VCaP (cell line): ENCODE data around the gene SPATA3.

ENCODE experiments used
- H3K27ac ChIP-seq: fragments of 450-650 bp; 2 replicates; pipeline ENCODE4 v1.5.1; 2017
- TF ChIP-seq, protein P1 (sequence below): fragments of 450-650 bp; conservative IDR thresholded peaks from 2 replicates; pipeline ENCODE4 v1.5.1; 2017; ENCODE audit warnings: mild to moderate bottlenecking, moderate library complexity

The SPATA3 gene

GRCh38 chr2:230995821-230996220, at the start of gene SPATA3:
TSS of gene SPATA3 (plus strand) at chr2:230996121. CDS start at chr2:230996234, 113 bp downstream.
- TF ChIP-seq, protein P1, sequence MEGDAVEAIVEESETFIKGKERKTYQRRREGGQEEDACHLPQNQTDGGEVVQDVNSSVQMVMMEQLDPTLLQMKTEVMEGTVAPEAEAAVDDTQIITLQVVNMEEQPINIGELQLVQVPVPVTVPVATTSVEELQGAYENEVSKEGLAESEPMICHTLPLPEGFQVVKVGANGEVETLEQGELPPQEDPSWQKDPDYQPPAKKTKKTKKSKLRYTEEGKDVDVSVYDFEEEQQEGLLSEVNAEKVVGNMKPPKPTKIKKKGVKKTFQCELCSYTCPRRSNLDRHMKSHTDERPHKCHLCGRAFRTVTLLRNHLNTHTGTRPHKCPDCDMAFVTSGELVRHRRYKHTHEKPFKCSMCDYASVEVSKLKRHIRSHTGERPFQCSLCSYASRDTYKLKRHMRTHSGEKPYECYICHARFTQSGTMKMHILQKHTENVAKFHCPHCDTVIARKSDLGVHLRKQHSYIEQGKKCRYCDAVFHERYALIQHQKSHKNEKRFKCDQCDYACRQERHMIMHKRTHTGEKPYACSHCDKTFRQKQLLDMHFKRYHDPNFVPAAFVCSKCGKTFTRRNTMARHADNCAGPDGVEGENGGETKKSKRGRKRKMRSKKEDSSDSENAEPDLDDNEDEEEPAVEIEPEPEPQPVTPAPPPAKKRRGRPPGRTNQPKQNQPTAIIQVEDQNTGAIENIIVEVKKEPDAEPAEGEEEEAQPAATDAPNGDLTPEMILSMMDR, result no peak
- H3K27ac ChIP-seq, result no peak within 1 kb of the TSS

DNA sequence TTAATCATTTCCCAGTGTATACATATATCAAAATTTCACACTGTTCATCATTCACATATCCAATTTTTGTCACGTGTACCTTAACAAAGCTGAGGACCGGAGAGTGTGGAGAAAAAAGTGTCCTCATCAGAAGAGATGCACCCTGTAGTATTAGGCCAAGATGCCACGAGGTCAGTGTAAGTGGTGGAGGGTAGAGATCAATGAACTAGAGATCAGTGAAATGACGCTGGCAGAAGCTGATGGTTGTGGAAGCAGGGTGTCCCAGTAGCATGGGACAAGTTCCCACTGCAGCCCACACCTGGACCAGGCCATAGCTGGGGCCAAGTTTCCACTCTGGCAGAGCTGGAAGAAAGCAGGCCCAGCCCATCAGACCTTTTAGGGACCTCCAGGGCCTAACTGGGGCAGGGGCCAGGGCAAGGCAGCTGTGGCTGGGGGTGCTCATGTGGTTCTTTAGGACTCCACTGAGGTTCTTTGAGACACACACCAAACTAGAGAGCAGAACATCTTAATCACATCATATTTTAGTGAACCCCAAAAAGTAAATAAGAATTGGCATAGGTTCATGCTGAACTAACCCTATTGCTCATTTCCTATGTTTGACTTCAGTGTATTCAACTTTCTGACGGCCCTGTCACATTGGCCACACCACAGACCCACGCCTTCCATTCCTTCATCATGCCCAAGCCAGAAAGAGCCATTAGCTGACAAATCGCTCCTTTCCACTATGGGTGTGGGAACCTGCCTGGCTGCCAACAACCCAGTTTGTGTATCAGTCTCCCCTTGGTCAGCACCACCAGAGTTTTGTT, 49.3 kb upstream of the SPATA3 start:
- TF ChIP-seq, protein P1, result no peak
- H3K27ac ChIP-seq, result no peak overlapping the region

- TF ChIP-seq, protein P1, result no peak
- no peak overlapping the region for H3K27ac ChIP-seq
Observed at GRCh38 chr2:230947235-230947576, 48.7 kb upstream of the SPATA3 start.

DNA sequence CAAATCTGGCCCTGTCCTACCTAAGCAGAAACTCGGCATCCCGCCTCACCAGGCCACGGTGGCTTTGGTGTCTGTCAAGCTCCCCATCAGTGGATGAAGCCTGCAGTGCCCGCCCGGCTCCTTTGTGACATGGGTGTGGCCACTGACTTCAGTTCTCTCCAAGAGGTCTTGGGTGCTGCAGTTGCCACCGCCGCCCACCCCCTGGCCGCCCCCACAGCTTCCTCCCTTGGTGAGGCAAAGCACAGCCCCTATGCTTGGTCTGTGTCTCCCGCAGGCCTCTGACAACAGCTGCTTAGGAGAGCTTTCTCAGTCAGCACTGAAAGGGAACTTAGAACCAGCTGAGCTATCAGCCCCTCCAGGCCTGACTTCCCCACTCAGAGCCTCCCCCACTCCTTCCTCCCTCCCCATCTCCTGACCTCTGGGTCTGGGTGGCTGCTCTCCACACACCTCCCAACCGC, 48.0 kb upstream of the SPATA3 start:
- no peak overlapping the region for H3K27ac ChIP-seq
- TF ChIP-seq, protein P1, result no peak

DNA sequence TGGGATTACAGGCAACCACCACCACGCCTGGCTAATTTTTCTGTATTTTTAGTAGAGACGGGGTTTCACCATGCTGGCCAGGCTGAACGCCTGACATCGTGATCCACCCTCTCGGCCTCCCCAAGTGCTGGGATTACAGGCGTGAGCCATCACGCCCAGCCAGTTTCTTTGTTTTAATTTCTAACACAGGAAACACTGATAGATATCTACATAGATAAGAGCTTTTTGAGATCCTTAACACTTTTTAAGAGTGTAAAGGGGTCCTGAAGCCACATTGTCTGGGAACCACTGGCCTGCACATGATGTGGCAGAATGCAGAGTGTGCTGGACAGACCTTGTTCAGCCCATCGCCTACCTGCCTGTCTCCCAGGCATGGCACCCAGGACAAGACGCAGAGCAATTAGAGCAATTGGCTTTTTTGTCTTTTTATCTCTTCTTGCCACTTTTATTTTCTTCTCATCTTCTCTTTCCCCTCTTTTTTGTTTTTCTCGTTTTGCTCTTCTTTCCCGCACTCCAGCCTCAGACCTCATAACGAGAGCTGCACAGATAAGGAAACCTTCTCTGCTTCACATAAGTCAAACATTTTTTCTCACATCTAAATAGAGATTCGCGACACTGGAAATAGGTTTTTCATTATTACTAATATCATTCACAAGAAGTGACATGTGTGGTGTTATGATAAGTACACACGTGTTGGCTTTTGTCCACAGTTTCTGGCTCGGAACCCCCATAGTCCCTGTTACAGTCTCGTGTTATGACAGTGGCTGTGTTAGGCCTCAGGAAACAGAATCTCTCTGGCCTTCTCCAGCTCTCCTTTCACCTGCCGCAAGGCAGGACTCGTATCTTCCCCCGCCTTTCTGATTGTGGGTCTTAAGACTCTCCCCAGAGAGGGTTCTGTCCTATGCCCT, 45.7 kb upstream of the SPATA3 start:
- TF ChIP-seq, protein P1, result no peak
- no peak overlapping the region for H3K27ac ChIP-seq

DNA sequence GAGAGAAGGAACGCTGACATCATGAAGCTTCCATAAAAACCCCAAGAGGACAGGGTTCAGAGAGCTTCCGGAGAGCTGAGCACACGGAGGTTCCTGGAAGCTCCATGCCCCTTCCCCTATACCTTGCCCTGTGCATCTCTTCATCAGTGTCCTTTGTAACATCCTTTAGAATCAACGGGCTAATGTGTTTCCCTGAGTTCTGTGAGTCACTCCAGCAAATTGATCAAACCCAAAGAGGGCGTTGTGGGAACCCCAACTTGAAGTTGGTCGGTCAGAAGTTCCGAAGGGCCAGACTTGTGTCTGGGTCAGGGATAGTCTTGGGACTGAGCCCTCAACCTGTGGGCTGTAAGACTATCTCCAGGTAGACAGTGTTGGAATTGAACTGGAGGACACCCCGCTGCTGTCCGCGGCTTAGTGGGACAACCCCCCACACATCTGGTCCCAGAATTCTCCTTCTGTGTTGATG, 45.0 kb upstream of the SPATA3 start:
- TF ChIP-seq, protein P1, result no peak
- no peak overlapping the region for H3K27ac ChIP-seq

GRCh38 chr2:230951396-230951795, 44.5 kb upstream of the SPATA3 start:
- TF ChIP-seq, protein P1, result no peak
- H3K27ac ChIP-seq, result no peak overlapping the region
